ENCODE data around the gene PDGFB. TPM values are rescaled to one million over a fixed set of nuclear protein-coding genes. Genes with fewer than 3 reads are reported as not detected.

Gene PDGFB
- total RNA-seq, 1 donor from 2014 or later: 19.9 TPM

GRCh38 chr22:39279170-39279850 is 34.5 kb upstream of the PDGFB start:
- DNase-seq: no peak
- intact Hi-C loops (cut with micrococcal nuclease): no loop called here
- no peak for ATAC-seq

GRCh38 chr22:39278040-39278439 is 33.3 kb upstream of the PDGFB start:
- intact Hi-C loops (cut with micrococcal nuclease): no loop called here
- ATAC-seq: peak; percentile 62
- DNase-seq: peak; percentile 71

GRCh38 chr22:39277142-39277607 is 32.4 kb upstream of the PDGFB start:
- DNase-seq (no peak), ATAC-seq (peak; percentile 10)
- intact Hi-C loops (cut with micrococcal nuclease): no loop called here

- DNase-seq: no peak
- intact Hi-C loops (cut with micrococcal nuclease): no loop called here
- ATAC-seq: no peak
Measured at GRCh38 chr22:39276440-39277141, 31.8 kb upstream of the PDGFB start.

DNA sequence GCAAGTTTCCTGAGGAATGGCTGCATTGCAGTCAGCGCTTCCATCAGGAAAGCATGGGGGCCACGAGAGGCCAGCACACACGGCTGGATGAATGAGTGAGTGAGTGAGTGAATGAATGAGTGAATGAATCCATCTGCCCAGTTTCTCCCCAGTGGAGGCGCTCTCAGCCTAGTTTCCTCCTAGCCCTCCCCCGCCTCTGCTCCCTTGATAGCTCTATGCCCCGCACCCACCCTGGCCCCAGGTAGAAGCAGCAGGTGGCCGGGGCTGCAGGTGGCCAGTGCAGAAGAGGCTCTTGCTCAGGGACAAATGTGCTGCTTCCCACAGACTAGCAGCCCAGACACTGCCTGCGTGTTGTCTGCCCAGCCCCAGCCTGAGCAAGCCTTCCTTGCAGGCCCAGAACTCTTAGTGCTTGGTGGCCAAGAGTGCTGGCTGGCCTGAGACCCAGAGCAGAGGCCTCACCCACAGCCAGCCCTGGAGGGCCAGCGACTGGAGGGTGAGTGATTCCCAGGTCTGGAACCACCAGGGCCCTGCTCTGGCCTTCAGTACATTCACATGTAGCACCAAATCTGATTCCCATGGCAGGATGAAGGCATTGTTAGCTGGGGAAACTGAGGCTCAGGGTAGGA is 31.1 kb upstream of the PDGFB start:
- DNase-seq (no peak), ATAC-seq (no peak)
- intact Hi-C loops (cut with micrococcal nuclease): no loop called here

GRCh38 chr22:39273950-39274887 is 29.4 kb upstream of the PDGFB start:
- no peak for DNase-seq
- no peak for ATAC-seq
- intact Hi-C loops (cut with micrococcal nuclease): no loop called here

DNA sequence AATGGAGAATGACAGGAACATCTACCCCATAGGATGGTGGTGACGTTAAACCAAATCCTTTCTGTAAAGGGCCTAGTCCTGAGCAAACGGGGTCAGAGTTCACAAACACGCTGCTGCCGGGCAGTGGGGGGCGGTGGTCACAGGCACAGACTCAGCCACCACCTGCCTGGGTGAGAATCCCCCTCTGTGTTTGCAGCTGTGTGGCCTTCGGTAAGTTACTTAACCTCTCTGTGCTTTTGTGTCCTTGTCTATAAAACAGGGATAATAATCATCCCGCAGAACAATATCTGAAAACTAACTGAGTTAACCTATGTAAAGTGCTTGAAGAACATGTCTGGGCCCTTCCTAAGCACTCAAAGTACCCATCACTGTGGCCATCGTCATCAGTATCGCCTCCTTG is 26.0 kb upstream of the PDGFB start:
- intact Hi-C loops (cut with micrococcal nuclease): no loop called here
- DNase-seq (no peak), ATAC-seq (no peak)

GRCh38 chr22:39270280-39270679 is 25.5 kb upstream of the PDGFB start:
- ATAC-seq: peak; percentile 52

DNA sequence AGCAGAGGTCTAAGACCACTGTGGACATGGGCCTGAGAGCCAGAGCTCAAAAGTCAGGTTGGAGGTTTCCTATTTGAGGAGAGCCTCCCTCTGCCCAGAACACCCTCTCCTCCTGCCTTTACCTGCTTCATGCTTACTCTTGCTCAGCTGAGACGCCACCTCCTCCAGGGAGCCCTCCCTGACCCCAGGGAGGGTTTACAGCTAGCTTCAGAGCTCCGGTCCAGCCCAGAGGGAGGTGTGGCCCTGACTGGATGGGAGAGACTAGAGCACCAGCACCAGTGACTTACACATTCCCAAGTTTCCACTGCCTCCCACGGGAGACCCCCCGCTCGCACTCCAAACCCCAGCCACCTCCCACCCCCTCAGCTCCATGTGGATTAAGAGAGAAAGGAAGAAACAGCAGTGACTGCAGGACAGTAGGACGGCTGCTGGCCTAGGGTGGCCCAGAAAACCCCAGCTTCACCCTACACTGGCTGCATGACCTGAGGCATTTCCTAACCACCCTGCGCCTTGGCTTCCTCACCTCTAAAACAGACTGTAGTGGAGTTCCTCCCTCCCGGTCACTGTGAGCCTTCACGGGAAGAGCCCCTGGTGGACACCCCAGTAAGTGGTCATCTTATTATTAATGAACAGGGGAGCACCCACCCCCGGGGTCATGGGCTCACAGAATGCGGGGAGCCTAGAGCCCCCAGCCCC is 24.5 kb upstream of the PDGFB start:
- ATAC-seq (no peak), DNase-seq (no peak)
- intact Hi-C loops (cut with micrococcal nuclease): no loop called here

More at GRCh38 chr22:39270280-39270679, 25.5 kb upstream of the PDGFB start:
- intact Hi-C loops (cut with micrococcal nuclease): no loop called here
- no peak for DNase-seq

DNA sequence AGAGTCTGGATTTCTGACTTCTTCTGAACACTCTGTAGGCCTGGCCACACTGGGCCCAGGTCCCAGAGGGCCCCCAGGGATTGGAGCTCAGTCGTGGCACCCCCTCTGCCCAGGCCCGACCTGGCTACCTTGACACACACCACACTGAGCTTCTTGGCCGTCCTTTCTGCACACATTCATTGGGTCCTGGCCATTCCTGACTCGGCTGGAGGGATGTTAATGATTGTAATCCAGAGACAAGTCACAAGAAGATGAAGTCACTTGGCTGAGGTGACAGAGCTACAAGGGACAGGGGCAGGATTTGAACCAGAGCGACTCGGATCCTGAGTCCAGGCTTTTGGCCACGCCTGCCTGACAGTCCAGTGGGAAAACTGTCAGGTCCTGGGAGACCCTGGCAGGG is 23.9 kb upstream of the PDGFB start:
- intact Hi-C loops (cut with micrococcal nuclease): no loop called here
- ATAC-seq: no peak
- DNase-seq: no peak

- DNase-seq (no peak), ATAC-seq (no peak)
- intact Hi-C loops (cut with micrococcal nuclease): no loop called here
Measured at GRCh38 chr22:39267974-39268373, 23.2 kb upstream of the PDGFB start.

- DNase-seq: peak; percentile 54
- ATAC-seq: peak; percentile 54
- intact Hi-C loops (cut with micrococcal nuclease): no loop called here
Measured at GRCh38 chr22:39266398-39267030, 21.7 kb upstream of the PDGFB start.

- DNase-seq (no peak), ATAC-seq (no peak)
- intact Hi-C loops (cut with micrococcal nuclease): no loop called here
Measured at GRCh38 chr22:39265143-39265886, 20.5 kb upstream of the PDGFB start.

DNA sequence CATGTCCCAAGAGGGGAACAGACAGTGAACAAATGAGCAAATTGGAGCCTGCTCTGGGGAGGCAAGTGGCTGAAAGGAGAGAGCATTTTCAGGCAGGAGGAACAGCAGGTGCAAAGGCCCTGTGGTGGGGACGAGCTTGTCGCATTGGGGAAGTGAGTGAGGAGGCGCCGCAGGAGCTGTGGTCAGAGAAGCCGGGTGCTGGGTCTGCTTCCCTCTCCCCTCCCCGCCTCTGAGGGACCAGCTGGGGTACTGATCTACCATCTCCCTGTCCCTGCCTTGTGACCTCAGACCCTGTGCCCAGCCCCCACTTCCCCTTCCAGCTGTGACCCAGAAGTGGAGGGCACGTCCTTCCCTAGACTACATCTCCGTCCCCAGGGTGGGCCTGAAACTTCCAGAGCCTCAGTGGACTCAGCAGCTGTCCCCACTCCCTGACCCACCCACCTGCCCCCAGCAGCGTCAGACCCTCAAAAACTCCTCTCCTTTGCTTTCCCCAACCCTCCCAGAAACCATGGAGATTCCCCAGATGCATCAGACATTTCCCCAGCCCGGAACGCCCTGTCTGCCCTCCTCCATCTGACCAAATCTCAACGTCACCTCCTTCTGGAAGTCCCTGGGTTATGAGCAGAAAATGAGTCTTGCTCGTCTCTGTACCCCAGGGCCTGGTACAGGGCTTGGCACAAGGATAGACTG is 19.7 kb upstream of the PDGFB start:
- ATAC-seq (peak; percentile 67), DNase-seq (peak; percentile 75)
- intact Hi-C loops (cut with micrococcal nuclease): no loop called here

DNA sequence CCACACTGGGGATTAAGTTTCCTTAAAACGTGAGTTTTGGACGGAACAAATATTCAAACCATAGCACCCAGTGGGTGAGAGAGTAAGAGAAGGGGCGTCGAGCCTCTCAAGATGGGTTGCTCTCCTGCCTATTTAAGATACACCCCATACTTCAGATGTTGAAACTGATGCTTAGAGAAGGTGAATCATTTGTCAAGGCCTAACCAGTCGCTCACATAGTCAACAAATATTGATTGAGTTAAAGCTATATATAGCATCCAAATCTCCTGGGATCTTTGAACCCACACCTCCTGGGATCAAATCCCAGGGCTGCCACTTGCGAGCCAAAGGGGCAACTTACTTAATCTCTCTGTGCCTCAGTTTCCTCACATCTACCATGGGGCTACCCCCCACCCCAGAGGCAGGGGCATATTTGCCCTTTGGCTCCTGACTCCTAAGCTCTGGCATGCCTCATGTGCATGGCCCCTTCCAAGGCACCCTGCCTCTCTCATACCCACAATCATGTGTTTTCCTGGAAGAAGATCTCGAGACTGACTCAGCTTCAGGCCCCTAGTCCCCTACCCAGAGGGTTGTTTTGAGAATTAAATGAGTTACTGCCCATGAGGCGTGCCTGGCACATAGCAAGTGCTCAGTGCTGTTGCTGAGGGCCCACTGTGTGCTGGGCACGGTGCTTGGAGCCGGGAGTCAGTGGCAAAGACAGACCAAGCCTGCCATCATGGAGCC is 19.0 kb upstream of the PDGFB start:
- ATAC-seq: no peak
- DNase-seq: no peak
- intact Hi-C loops (cut with micrococcal nuclease): no loop called here

GRCh38 chr22:39259666-39260065 is 14.9 kb upstream of the PDGFB start:
- ATAC-seq: no peak
- DNase-seq: no peak
- intact Hi-C loops (cut with micrococcal nuclease): no loop called here

Data from left ventricle myocardium superior (tissue), 1 donor.